GM19193 (cell line): ENCODE measurements around the gene NTN1.

Source experiments
- POLR2A ChIP-seq: IDR thresholded peaks from 4 replicates; pipeline ENCODE4 v1.6.1; 2011; ENCODE audit not compliant: insufficient read depth, insufficient read length; ENCODE audit errors: extremely low read depth

NTN1 gene

DNA sequence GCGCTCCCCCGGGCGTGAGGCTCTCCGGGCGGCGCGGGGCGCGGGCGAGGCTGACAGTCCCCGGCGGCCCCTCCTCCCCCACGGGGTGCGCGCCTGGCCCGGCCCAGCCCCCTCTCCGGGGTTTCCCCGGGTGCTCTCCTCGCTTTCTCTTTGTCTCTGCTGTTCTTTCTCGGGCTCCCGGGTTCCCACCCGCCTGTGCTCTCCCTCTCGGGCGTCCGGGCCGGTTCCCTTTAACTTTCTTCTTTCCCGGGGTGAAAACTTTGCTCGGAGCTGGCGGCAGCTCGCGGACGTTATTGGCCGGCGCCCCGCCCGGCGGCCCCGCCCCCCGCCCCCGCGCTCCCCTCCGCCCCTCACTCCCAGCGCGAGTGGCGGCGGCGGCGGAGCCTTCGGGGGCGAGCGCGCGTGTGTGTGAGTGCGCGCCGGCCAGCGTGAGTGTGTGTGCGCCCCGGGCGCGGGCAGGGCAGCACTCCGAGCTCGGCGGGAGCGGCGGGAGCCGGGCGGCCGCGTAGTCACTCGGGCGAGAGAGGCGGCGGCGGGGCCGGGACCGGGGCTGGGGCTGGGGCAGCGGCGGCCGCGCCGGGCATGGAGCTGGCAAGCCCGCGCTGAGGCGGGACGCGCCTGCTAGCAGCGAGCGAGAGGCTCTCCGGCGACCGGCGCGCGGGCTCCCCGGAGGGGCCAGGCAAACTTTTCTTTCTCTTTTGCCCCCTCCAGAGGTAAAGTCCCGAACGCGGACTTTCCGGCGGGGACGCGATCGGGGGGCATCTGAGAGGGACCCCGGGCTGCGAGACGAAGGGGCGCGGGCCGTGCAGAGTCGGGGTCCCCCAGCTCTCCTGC is at the start of gene NTN1:
Gene NTN1 (plus strand): TSS at position 353 of the 834 bp plus-strand sequence. CDS start 864 bp downstream, outside the sequence.
- TF ChIP-seq POLR2A, result no peak

DNA sequence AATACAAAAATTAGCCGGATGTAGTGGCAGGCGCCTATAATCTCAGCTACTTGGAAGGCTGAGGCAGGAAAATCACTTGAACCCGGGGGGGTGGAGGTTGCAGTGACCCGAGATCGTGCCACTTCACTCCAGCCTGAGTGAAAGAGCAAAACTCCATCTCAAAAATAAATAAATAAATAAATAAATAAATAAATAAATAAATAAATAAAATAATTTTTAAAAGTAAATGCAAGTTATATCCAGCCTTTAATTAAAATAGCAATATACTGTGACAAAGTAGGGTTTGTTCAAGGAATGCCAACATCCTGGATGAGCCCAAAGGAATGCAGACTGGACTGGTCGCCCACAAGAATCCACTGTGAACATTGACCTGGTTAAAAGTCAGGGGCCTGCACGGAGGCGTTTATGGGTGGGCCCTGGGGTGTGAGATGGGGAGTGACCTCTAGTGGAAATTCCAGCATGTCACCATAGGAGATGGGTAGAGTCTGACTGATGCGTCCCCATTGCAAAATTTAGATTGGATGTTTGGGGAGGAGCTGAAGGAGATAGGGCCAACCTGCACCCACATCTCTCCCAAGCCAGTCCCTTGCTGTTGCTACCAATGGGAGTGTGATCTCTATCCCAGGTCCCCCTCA is 46.1 kb upstream of the NTN1 start:
- no peak for TF ChIP-seq POLR2A

DNA sequence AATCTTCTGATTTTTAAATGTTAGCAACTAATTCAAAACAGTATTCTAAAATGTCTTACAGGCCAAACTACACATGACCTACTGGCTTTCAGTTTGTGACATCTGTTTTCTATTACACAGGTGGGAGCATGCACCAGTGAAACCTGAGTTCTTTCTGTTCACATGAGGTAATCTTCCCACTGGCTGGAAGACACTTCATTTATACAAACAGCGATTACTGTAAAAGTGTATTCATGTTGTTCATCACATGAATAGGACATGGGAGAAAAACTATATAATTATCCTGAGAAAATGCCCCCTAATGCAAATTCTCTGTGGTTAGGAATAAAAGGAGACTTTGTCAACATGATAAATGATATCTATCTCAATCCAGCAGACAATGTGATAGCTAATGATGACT is 44.7 kb upstream of the NTN1 start:
- TF ChIP-seq POLR2A, result no peak

DNA sequence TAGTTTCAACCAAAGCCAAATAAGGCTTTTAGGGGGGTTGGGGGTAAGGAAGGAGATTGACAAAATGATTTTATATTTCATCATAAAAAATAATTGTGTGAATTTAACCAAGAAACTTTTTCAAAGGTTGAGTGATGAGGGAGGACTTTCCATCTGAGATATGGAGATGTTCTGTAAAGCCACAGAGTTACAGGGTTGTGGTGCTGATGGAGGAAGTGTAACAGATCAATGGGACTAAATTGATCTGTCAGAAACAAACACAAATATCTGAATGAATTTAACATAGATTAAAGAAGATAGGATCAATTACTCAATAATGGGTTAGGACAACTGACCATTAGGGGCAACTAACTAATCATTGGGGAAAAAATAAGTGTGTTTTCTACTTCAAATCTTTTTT is 41.6 kb upstream of the NTN1 start:
- TF ChIP-seq POLR2A, result no peak

DNA sequence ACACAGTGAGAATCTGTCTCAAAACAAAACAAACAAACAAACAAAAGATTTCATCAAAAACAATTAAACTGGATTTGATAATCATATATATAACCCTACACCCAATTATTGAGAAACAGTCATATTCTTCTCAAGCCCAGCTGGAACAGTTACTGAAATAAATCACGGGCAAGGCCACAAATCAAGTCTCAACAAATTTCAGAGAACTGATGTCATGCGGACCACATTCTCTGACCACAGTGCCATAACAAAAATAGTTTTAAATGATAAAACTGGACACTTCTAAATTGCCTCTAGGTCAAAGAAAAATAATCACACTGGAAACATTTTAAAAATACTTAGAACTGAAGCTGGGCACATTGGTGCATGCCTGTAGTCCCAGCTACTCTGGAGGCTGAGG is 39.9 kb upstream of the NTN1 start:
- no peak for TF ChIP-seq POLR2A

DNA sequence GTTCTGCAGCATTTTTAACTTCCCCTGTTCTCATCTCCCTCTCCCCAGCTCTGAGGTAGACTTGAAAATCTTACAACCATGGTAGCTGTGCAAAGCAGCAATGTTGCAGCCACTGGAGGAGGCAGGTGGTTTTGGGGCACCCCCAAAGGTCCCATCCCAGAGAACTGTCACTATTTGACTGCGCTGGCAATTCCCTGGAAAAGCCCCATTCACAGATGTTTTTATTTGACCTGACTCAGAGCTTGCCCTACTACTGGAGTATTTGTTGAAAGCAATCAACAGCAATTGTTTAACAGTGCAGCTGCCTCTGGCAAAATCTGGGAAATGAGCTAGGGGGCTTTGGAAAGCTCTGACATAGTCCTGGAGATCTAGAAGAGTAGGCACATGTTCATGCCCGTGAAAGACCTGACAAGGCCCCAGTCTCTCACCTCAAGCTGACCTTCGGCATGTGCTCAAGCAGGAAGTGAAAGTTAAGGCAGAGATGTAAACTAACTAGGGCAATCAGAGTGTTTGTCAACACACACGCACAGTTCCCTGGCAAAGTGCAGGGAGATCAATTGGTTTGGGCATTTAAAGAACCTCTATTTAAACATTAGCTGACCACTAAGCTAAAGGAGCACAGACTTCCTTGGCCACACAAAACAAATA is 36.1 kb upstream of the NTN1 start:
- no peak for TF ChIP-seq POLR2A

DNA sequence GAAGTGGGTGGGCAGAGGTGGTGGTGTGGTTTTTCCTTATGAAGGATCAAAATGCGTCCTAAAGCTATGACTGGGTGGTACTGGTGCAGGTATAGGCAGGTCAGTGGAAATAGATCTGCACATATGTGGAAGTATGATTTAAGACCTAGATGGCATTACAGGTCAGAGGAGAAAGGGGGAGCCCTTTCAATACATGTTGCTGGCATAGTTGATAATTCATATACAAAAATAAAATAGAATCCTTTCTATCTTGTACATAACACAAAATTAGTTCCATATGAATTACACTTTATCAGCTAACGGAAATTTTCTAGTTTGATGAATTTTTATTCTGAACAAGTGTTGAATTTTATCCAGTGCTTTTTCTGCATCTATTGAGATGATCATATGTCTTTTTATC is 35.0 kb upstream of the NTN1 start:
- TF ChIP-seq POLR2A, result no peak

DNA sequence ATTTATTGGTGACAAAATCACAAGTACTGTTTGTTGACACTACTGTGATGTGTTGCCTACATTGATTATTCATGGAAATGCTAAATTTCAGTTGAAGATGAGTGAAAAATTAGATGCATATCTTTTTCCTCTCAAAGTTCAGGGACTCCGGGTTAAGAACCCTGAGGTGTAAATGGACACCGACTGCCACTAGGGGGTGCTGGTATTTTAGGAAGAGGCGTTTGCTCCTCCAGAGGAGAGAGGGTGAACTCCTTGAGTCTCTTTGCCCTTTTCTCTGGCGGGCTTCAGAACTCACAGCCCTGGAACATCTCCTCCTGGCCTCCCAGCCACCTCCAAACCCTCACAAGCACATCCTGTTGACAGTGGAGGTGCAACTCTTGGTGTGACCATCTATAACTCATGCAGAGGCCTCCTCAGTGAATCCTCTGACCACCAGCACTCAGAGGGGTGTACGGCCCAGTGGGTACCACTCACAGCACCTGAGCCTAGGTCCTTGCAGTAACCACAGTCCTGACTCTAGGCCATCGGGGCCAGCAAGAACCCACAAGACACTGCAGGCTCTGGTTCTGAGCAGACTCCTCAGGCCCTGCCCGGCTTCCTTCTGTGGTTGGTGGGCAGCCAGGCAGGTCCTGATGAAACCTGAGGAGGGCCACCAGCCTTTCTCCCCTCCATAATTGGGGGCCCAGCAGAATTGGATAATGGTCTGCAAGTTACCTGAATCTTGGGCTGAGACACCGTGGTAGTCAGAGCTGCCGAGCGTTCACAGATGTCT is 29.6 kb upstream of the NTN1 start:
- no peak for TF ChIP-seq POLR2A

DNA sequence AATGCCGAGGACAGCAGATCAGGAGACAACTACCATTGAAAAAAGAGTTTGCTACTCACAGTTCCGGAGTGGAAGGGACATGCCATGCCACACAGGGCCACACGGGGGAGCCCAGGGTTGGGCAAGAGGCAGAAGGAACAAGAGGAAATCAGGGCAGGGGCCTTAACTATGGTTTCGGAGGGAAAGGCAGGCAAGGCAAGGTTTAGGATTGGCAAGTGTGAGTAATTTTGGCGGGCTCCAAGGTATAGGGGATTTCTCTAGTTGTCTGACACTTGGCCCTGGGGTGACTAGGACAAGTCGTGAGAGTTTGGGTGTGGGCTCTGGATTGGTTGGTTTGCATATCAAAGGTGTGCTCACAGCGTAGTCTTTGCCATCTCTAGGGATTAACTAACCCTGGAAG is 27.0 kb upstream of the NTN1 start:
- TF ChIP-seq POLR2A, result no peak

DNA sequence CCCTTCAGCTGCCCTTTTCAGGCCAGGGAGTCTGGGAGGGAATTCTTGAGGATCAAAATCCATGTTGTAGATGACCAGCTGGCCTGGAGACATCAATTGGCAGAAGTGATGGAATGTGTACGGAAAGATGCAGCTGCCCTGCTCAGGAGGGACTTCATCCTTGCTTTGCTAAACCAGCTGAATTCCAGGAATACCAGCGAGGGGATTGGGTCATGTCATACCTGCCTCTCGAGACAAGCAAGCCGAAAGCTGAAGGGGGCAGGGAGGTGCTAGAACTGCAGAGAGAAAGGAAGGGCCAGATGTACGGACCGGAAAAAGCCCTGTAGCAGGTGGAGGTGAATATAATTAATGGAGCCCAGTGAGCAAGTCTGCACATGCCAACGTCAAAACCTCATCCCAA is 25.6 kb upstream of the NTN1 start:
- TF ChIP-seq POLR2A, result no peak

DNA sequence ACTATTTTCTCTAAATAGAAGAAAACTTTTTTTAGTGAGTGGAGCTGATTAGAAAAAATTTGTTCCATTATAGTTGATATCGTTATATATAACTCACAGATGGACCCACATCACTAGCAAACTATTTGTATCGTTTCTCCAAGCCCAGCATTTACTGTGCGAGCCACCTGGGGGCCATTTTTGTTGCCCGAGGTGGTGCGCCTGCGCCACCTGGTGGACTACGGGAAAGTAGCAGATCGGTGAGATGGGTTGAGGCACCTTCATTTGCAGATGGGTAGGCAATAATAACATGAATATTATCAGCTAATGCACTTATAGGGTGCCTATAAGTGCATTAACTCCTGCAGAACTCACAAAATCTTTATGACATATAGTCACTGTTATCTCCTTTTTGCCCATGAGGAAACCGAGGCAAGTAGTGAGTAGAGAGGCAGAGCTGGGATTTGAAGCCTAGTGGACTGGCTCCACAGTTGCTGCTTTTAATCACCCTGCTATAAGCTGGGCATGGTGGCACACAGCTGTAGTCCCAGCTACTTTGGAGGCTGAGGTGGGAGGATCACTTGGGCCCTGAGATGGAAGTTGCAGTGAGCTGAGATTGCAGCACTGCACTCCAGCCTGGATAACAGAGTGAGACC is 23.2 kb upstream of the NTN1 start:
- no peak for TF ChIP-seq POLR2A

DNA sequence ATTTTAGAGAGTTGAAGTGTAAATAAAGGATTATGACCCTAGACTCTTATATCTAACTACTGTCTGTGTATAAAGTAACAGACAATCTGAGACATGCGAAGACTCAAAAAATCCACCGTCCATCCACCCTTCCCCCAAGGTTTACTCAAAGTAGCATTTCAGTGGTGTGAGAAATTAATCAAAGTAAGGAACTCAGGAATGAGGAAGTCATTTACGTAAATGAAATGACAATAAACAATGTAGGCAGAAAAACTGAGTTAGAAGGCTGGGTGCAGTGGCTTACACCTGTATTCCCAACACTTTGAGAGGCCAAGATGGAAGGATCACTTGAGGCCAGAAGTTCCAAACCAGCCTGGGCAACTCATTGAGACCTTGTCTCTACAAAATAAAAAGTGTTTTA is 19.8 kb upstream of the NTN1 start:
- no peak for TF ChIP-seq POLR2A

DNA sequence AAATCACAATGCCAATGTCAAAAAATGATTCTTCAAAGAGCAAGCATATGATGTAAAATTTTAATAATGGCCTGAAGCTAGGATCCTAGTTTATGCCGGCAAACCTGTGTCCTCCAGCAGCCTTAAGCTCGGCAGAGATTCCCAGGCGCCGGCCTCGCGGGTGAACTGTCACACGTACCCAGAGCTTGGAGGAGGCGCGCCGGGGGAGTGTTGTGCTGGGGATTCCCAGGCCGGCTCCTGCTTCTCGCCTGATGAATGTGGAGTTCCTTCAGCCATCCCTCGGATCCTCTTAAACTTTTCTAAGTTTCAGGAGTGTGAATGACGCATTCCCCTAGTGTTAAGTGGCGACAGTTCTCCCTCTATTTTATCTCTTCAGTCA is 19.1 kb upstream of the NTN1 start:
- no peak for TF ChIP-seq POLR2A

DNA sequence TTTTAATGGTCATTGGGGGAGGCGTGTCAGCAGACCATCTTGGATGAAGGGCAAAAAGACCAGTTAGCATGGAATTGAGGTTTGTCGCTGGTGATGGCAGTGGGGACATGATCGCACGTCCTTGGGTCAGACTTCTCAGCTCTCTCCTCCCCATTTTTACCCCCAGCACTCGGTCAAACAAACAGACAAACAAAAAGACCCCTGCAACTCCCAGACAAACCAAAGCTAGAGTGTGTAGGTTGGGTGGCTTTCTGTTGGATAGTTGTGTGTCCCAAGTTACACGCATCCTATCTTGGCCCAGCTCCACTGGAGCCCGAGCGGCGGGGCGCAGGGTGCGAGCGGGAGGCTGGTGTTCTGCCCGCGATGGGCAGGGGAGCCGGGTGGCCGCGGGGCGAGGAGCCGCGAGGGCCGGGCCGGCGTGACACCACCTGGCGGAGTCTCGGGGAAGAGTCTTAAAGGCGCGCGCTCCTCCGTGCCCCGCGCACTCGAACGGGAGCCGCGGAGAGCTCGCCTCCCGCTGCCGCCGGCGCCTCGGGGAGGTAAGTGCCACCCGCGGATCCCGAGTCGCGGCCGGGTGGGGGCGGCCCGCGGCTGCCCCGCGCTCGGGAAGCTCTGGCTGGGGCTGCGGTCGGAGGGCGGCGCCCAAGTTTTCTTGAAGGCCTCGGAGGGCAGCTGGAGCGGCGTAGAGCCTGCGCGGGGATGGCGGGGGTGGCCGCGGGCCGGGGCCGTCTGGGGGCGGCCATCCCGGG is 18.5 kb upstream of the NTN1 start:
- no peak for TF ChIP-seq POLR2A
